Kidney (tissue), 14 donors: ENCODE data around the gene LYRM4. TPM values are rescaled to one million over a fixed set of nuclear protein-coding genes. Genes with fewer than 3 reads are reported as not detected.
A peak's percentile ranks its signal among the peaks of the same experiment; 100 is the strongest.

Experiments
- DNase-seq, 5 donors: peaks; one replicate each; pipeline ENCODE4 v3.0.0-alpha.2; 2013 to 2020
- FAIRE-seq: peaks from 2 replicates; lab custom pipeline; 2012; peaks lifted over from hg19 to GRCh38; lab: Jason Lieb, UNC
- H3K27ac ChIP-seq, 2 donors: one replicate each; pipeline ENCODE4 v1.7.0; 2013; ENCODE audit warnings: low read depth in 2 of 2, low read length in 2 of 2, inconsistent platforms in 1 of 2
- H3K27me3 ChIP-seq: one replicate; pipeline ENCODE4 v1.7.1; 2013; ENCODE audit warnings: low read length, inconsistent platforms; ENCODE audit not compliant: control insufficient read depth, insufficient read depth
- H3K36me3 ChIP-seq, 3 donors: one replicate each; pipeline versions ENCODE4 v1.7.0 to v1.7.1; 2013; ENCODE audit warnings: low read length in 3 of 3, control low read depth in 1 of 3, inconsistent platforms in 1 of 3; ENCODE audit not compliant: insufficient read depth in 3 of 3, control insufficient read depth in 2 of 3
- H3K4me1 ChIP-seq, 3 donors: one replicate each; pipeline versions ENCODE4 v1.7.0 to v1.7.1; 2013; ENCODE audit warnings: low read length in 3 of 3, inconsistent platforms in 1 of 3, low read depth in 1 of 3; ENCODE audit not compliant: control insufficient read depth in 2 of 3, insufficient read depth in 2 of 3
- H3K4me3 ChIP-seq, 3 donors: one replicate each; pipeline versions ENCODE4 v1.7.0 to v1.8.1; 2013; ENCODE audit warnings: low read length in 3 of 3, control low read depth in 1 of 3, inconsistent platforms in 1 of 3
- H3K9ac ChIP-seq, 3 donors: one replicate each; pipeline versions ENCODE4 v1.7.0 to v1.7.1; 2013; ENCODE audit warnings: low read length in 3 of 3, control low read depth in 1 of 3, inconsistent platforms in 1 of 3
- H3K9me3 ChIP-seq, 3 donors: one replicate each; pipeline versions ENCODE4 v1.7.0 to v1.7.1; 2013; ENCODE audit warnings: low read length in 3 of 3, control low read depth in 1 of 3, inconsistent platforms in 1 of 3; ENCODE audit not compliant: control insufficient read depth in 2 of 3, insufficient read depth in 1 of 3
- intact Hi-C: fragments of 100-400 bp; cut with DNase I; formaldehyde crosslinking; loops from one replicate; pipeline ENCODE4 v1.11.1; 2022
- polyA plus RNA-seq: library from polyadenylated mRNA; stranded (reverse); fragments of 350-450 nt; fragmentation: Illumina TruSeq; extraction: RNeasy Lipid Tissue Mini Kit (QIAGEN cat#74804); gene quantifications from one replicate; pipeline ENCODE4 v1.2.3, GENCODE V29; 2014; ENCODE audit warnings: low read depth, low replicate concordance; ENCODE audit not compliant: insufficient read depth
- total RNA-seq: library from RNA; stranded (reverse); fragmentation: NEBNext Ultra II Directional; extraction: Animal tissue kit (Norgen Biotek cat#: 25700); gene quantifications from one replicate; pipeline ENCODE4 v1.2.1, GENCODE V29; 2021
- TF ChIP-seq, protein P1 (sequence below): IDR thresholded peaks from 3 replicates; pipeline ENCODE4 v1.5.1; 2012; ENCODE audit warnings: mild to moderate bottlenecking, moderate library complexity, borderline replicate concordance; ENCODE audit not compliant: insufficient read depth; ENCODE audit errors: extremely low read depth
- donor health status: control.
- donor health status: control.
- donor health status: control.
- donor health status: control.
- donor health status: control.
- donor health status: DM: yes; HTN: yes; CAD: no.
- donor health status: Normal renal cell carcinoma (clear cell type).

Gene LYRM4
- total and polyA plus RNA-seq, 2 donors from 2014 or later, result 21.3 to 31.8 TPM

DNA sequence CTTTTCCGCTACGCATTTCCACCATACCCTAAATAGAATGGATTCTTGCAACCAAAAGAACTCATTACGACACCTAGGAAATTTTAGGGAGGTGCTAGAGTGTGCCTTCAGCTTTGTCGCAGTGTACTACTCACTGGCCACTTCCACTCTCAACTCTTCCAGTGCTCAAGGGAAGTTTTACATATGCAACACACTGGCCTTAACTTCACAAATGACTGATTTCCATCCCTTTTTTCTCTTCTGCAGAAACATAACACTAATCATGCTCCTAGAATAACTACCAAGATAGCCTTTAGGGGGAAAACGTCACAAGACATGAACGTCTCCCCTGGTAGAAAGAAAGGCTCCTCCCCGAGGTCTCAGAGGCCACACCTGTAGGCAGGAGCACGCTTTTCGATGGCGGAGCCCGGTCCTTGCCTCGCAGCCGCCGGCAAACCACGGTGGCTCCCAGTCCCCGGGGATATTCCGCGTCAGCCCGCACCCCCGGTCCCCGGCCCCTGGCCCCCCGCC is 584 bp downstream of the LYRM4 start:
- Histone ChIP-seq H3K9ac (peak overlapping the region; percentile 0 to 90 (median 23)), H3K36me3 (no peaks in the 10 kb centered on the region), H3K4me3 (peak overlapping the region; percentile 66 to 96 (median 96)), H3K9me3 (no peaks in the 10 kb centered on the region), H3K27me3 (no peaks in the 10 kb centered on the region), H3K27ac (peak overlapping the region in 1 of 2 donors; percentile 4), H3K4me1 (peaks cover 0 to 10% (median 2%) of the 10 kb centered on the region in 3 donors)
- DNase-seq (peak in 4 of 5 donors; percentile 76 to 85 (median 80)), FAIRE-seq (no peak)
- intact Hi-C loops, result no loop called here
- TF ChIP-seq, protein P1, sequence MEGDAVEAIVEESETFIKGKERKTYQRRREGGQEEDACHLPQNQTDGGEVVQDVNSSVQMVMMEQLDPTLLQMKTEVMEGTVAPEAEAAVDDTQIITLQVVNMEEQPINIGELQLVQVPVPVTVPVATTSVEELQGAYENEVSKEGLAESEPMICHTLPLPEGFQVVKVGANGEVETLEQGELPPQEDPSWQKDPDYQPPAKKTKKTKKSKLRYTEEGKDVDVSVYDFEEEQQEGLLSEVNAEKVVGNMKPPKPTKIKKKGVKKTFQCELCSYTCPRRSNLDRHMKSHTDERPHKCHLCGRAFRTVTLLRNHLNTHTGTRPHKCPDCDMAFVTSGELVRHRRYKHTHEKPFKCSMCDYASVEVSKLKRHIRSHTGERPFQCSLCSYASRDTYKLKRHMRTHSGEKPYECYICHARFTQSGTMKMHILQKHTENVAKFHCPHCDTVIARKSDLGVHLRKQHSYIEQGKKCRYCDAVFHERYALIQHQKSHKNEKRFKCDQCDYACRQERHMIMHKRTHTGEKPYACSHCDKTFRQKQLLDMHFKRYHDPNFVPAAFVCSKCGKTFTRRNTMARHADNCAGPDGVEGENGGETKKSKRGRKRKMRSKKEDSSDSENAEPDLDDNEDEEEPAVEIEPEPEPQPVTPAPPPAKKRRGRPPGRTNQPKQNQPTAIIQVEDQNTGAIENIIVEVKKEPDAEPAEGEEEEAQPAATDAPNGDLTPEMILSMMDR, result no peak

- DNase-seq (no peak), FAIRE-seq (no peak)
- Histone ChIP-seq H3K4me3 (peak overlapping the region in 2 of 3 donors; percentile 66 to 96), H3K36me3 (no peaks in the 10 kb centered on the region), H3K27ac (no peak overlapping the region), H3K9ac (peak overlapping the region in 1 of 3 donors; percentile 23), H3K9me3 (no peaks in the 10 kb centered on the region), H3K27me3 (no peaks in the 10 kb centered on the region), H3K4me1 (peaks cover 0 to 10% (median 2%) of the 10 kb centered on the region in 3 donors)
- intact Hi-C loops, result no loop called here
- TF ChIP-seq, protein P1, result no peak
Observed at GRCh38 chr6:5259428-5259827, 1.3 kb downstream of the LYRM4 start.

DNA sequence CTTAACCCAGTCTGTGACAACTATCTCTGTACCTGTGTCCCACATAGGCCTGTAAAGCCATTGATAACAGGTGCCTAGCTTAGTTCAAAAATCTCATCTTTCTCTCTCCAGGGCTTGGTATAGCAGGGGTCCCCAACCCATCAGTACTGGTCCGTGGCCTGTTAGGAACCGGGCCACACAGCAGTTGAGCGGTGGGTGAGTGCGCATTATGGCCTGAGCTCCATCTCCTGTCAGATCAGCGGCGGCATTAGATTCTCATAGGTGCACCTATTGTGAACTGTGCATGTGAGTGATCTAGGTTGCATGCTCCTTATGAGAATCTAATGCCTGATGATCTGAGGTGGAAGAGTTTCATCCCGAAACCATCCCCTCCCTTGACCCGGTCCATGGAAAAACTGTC is 3.4 kb downstream of the LYRM4 start:
- intact Hi-C loops, result no loop called here
- Histone ChIP-seq H3K4me1 (peaks cover 0 to 10% (median 2%) of the 10 kb centered on the region in 3 donors), H3K4me3 (no peak overlapping the region), H3K27me3 (no peaks in the 10 kb centered on the region), H3K9me3 (no peaks in the 10 kb centered on the region), H3K36me3 (no peaks in the 10 kb centered on the region), H3K27ac (no peak overlapping the region), H3K9ac (no peak overlapping the region)
- FAIRE-seq (no peak), DNase-seq (no peak)
- TF ChIP-seq, protein P1, result no peak

DNA sequence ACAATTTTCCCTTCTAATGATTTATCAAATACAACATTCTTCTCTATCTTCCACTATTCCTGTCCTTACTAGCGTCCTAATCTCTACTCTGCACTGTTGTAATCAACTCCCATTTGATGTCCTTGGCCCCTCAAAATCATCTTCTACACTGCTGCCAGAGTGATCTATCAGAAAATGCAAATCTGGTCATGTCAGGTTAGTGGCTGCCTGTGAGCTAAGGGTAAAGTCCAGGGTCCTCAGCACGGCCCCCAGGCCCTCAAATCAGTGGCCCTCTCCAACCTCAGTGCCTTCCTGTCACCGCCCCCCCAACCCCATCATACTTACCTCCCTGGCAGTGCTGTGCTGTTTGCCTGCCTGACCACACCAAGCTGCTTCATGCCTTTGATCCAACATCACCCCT is 3.8 kb downstream of the LYRM4 start:
- FAIRE-seq (no peak), DNase-seq (no peak)
- Histone ChIP-seq H3K27ac (no peak overlapping the region), H3K36me3 (no peaks in the 10 kb centered on the region), H3K4me1 (peaks cover 0 to 10% (median 2%) of the 10 kb centered on the region in 3 donors), H3K9me3 (no peaks in the 10 kb centered on the region), H3K4me3 (no peak overlapping the region), H3K27me3 (no peaks in the 10 kb centered on the region), H3K9ac (no peak overlapping the region)
- TF ChIP-seq, protein P1, result no peak
- intact Hi-C loops, result no loop called here
